Upper lobe of right lung (tissue), 1 donor: ENCODE data around the gene PPM1M. TPM values are rescaled to one million over a fixed set of nuclear protein-coding genes. Genes with fewer than 3 reads are reported as not detected.
A peak's percentile ranks its signal among the peaks of the same experiment; 100 is the strongest.

Experiments
- ATAC-seq: fragments of 200-7000 bp; cut with Tn5 transposase; one replicate; pipeline ENCODE4 v1.9.1; 2020; ENCODE audit warnings: mild to moderate bottlenecking, moderate library complexity
- DNase-seq: peaks from one replicate; pipeline ENCODE4 v3.0.0-alpha.2; 2020
- H3K27ac ChIP-seq: fragments of 200-600 bp; one replicate; pipeline ENCODE4 v1.8.0; 2022
- H3K27me3 ChIP-seq: fragments of 200-600 bp; one replicate; pipeline ENCODE4 v1.8.0; 2022; ENCODE audit warnings: mild to moderate bottlenecking
- H3K36me3 ChIP-seq: fragments of 200-600 bp; one replicate; pipeline ENCODE4 v1.8.0; 2022
- H3K4me1 ChIP-seq: fragments of 200-600 bp; one replicate; pipeline ENCODE4 v1.8.0; 2022
- H3K4me3 ChIP-seq: fragments of 200-600 bp; one replicate; pipeline ENCODE4 v1.8.0; 2022; ENCODE audit warnings: mild to moderate bottlenecking
- H3K9me3 ChIP-seq: fragments of 200-600 bp; one replicate; pipeline ENCODE4 v1.8.0; 2022
- intact Hi-C: fragments of 100-400 bp; cut with DNase I; formaldehyde crosslinking; loops from one replicate; pipeline ENCODE4 v1.11.0; 2022
- total RNA-seq: library from RNA; stranded (reverse); fragmentation: NEBNext Ultra II Directional; extraction: Animal tissue kit (Norgen Biotek cat#: 25700); gene quantifications from one replicate; pipeline ENCODE4 v1.2.1, GENCODE V29; 2021
- TF ChIP-seq, protein P1 (sequence below): fragments of 200-600 bp; IDR thresholded peaks from one replicate; pipeline ENCODE4 v1.8.0; 2022; ENCODE audit warnings: antibody characterized with exemption
- donor health status: DM: no; HTN: yes; CAD: no; lungs with severe emphysema.

Gene PPM1M
- total RNA-seq, 1 donor from 2014 or later, result 44.0 TPM

DNA sequence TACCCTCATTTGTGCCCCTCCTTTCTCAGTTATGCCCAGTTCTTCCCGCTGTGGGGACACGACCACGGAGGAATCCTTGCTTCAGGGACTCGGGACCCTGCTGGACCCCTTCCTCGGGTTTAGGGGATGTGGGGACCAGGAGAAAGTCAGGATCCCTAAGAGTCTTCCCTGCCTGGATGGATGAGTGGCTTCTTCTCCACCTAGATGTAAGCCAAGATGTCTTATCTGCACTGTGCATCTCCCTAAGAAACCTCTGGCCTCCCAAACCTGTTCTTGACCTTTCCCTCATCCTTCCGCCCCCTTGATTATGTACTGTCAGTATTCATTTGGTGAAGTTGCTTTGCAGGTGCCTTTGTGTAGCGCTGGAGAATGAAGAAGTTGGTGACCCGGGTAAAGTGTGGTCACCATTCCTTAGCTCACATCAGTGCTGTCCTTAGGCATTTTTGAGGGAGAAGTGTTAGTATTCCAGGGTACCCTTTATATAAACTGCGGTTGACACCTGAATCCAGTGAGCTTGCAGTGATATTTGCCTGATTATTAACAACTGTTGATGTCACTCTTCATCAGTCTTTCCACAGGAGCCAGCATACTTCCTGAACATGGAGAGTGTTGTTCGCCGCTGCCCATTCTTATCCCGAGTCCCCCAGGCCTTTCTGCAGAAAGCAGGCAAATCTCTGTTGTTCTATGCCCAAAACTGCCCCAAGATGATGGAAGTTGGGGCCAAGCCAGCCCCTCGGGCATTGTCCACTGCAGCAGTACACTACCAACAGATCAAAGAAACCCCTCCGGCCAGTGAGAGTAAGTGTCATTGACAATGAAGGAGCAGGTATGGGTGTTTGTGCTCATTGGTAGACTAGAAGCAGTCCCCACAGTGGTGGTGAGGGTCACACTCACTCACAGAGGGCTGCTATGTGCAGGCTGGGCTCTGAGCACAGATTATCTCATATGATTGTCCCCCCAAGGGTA lies 46.6 kb upstream of the PPM1M start:
- ATAC-seq, result no peak
- Histone ChIP-seq H3K4me1 (peaks cover 78% of the 10 kb centered on the region), H3K27ac (peak overlapping the region; percentile 90)

GRCh38 chr3:52200981-52201679 lies 44.4 kb upstream of the PPM1M start:
- Histone ChIP-seq H3K36me3 (peaks cover 55% of the 10 kb centered on the region), H3K27me3 (no peaks in the 10 kb centered on the region), H3K27ac (no peak overlapping the region), H3K4me3 (no peak overlapping the region), H3K4me1 (peaks cover 65% of the 10 kb centered on the region), H3K9me3 (no peaks in the 10 kb centered on the region)
- TF ChIP-seq, protein P1, sequence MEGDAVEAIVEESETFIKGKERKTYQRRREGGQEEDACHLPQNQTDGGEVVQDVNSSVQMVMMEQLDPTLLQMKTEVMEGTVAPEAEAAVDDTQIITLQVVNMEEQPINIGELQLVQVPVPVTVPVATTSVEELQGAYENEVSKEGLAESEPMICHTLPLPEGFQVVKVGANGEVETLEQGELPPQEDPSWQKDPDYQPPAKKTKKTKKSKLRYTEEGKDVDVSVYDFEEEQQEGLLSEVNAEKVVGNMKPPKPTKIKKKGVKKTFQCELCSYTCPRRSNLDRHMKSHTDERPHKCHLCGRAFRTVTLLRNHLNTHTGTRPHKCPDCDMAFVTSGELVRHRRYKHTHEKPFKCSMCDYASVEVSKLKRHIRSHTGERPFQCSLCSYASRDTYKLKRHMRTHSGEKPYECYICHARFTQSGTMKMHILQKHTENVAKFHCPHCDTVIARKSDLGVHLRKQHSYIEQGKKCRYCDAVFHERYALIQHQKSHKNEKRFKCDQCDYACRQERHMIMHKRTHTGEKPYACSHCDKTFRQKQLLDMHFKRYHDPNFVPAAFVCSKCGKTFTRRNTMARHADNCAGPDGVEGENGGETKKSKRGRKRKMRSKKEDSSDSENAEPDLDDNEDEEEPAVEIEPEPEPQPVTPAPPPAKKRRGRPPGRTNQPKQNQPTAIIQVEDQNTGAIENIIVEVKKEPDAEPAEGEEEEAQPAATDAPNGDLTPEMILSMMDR, result no peak
- intact Hi-C loops, result no loop called here
- ATAC-seq, result no peak
- DNase-seq, result peak; percentile 15

More for the DNA sequence above, 46.6 kb upstream of the PPM1M start:
- Histone ChIP-seq H3K4me3 (peak overlapping the region; percentile 95), H3K36me3 (peaks cover 33% of the 10 kb centered on the region), H3K27me3 (no peaks in the 10 kb centered on the region), H3K9me3 (no peaks in the 10 kb centered on the region)
- TF ChIP-seq, protein P1, result no peak
- intact Hi-C loops, result no loop called here
- DNase-seq, result no peak

DNA sequence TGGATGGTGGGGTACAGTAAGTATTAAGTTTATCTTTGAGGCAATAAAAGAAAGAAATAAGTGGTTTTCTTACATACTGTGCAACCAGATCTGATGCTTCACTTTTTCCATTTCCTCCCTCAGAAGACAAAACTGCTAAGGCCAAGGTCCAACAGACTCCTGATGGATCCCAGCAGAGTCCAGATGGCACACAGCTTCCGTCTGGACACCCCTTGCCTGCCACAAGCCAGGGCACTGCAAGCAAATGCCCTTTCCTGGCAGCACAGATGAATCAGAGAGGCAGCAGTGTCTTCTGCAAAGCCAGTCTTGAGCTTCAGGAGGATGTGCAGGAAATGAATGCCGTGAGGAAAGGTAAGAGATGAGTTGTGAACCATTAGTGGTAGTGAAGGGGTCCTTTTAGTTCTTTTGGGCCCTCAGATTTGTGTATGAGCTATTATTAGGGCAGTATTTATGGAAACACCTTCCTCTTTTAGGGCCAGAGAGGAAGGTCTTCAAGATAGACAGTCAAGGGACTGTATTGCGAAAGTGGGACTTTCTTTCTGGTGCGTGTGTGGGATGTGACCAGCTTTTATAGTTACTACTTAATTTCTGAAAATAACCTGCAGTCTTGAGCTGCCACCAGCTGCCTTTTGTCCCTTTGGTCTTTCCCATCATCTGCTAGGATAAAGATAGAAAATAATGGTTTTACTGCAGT lies 43.0 kb upstream of the PPM1M start:
- H3K27ac ChIP-seq, result peak overlapping the region; percentile 4
- peaks cover 51% of the 10 kb centered on the region for H3K4me1 ChIP-seq
- H3K36me3 ChIP-seq, result peaks cover 69% of the 10 kb centered on the region

GRCh38 chr3:52203701-52204100 lies 41.9 kb upstream of the PPM1M start:
- H3K36me3 ChIP-seq, result peaks cover 81% of the 10 kb centered on the region
- no peak overlapping the region for H3K4me3 ChIP-seq
- TF ChIP-seq, protein P1, result no peak
- H3K4me1 ChIP-seq, result peaks cover 49% of the 10 kb centered on the region
- H3K9me3 ChIP-seq, result no peaks in the 10 kb centered on the region
- ATAC-seq, result no peak
- DNase-seq, result no peak
- H3K27me3 ChIP-seq, result no peaks in the 10 kb centered on the region
- intact Hi-C loops, result no loop called here
- no peak overlapping the region for H3K27ac ChIP-seq

More for the DNA sequence above, 43.0 kb upstream of the PPM1M start:
- TF ChIP-seq, protein P1, result no peak
- no peaks in the 10 kb centered on the region for H3K9me3 ChIP-seq
- intact Hi-C loops, result no loop called here
- DNase-seq (no peak), ATAC-seq (peak; percentile 34)
- no peak overlapping the region for H3K4me3 ChIP-seq
- H3K27me3 ChIP-seq, result no peaks in the 10 kb centered on the region

GRCh38 chr3:52204337-52205073 lies 41.1 kb upstream of the PPM1M start:
- DNase-seq (no peak), ATAC-seq (peak; percentile 34)
- Histone ChIP-seq H3K4me3 (no peak overlapping the region), H3K36me3 (peaks cover 89% of the 10 kb centered on the region), H3K4me1 (peaks cover 41% of the 10 kb centered on the region), H3K27me3 (no peaks in the 10 kb centered on the region), H3K9me3 (no peaks in the 10 kb centered on the region), H3K27ac (no peak overlapping the region)
- TF ChIP-seq, protein P1, result no peak
- intact Hi-C loops, result no loop called here
